ENCODE measurements around the gene ACOT7.

GRCh38 chr1:6329396-6329795, 64.2 kb downstream of the ACOT7 start:
- no peak for TF ChIP-seq POLR2A (IDR thresholded peaks at IDR 0.05)
- no peak for TF ChIP-seq EP300 (IDR thresholded peaks at IDR 0.05)
- no peak for TF ChIP-seq CTCF (IDR thresholded peaks at IDR 0.05)
- TF ChIP-seq POLR2AphosphoS5 (IDR thresholded peaks at IDR 0.05): no peak
